Lower leg skin (tissue), 3 donors: ENCODE results near the gene MLYCD.

Experiments
- CTCF ChIP-seq, 3 donors: fragments of 450-650 bp; IDR thresholded peaks; one replicate each; pipeline ENCODE4 v1.5.1; 2016; ENCODE audit warnings: antibody characterized with exemption in 3 of 3, mild to moderate bottlenecking in 3 of 3, moderate library complexity in 2 of 3
- POLR2A ChIP-seq, 2 donors: fragments of 450-650 bp; IDR thresholded peaks; one replicate each; pipeline ENCODE4 v1.6.1; 2016 to 2017; ENCODE audit warnings: antibody characterized with exemption in 2 of 2, mild to moderate bottlenecking in 1 of 2, moderate library complexity in 1 of 2

- TF ChIP-seq CTCF (IDR thresholded peaks at IDR 0.05) (no peak), POLR2A (IDR thresholded peaks at IDR 0.05) (no peak)
These were observed 13.8 kb downstream of the MLYCD start for GRCh38 chr16:83912519-83913244.
